RWPE2 (cell line): ENCODE results near the gene PJA1.
A peak's percentile ranks its signal among the peaks of the same experiment; 100 is the strongest.

Experiments
- ATAC-seq: fragments of 200-7000 bp; cut with Tn5 transposase; 3 replicates; pipeline ENCODE4 v1.9.1; 2021; ENCODE audit warnings: low read depth
- DNase-seq: peaks from one replicate; pipeline ENCODE4 v3.0.0-alpha.2; 2020; ENCODE audit warnings: low spot score
- H3K27ac ChIP-seq: fragments of 450-650 bp; 2 replicates; pipeline ENCODE4 v1.5.1; 2017; ENCODE audit warnings: mild to moderate bottlenecking; ENCODE audit not compliant: poor library complexity, severe bottlenecking
- H3K27me3 ChIP-seq: fragments of 250-450 bp; sonication (Bioruptor Pico); 2 replicates; pipeline ENCODE4 v1.5.1; 2021; ENCODE audit warnings: mild to moderate bottlenecking, moderate library complexity; ENCODE audit not compliant: insufficient read depth, poor library complexity, severe bottlenecking
- H3K36me3 ChIP-seq: fragments of 250-450 bp; sonication (Bioruptor Pico); 2 replicates; pipeline ENCODE4 v1.5.1; 2020; ENCODE audit warnings: low read depth, mild to moderate bottlenecking, moderate library complexity
- H3K4me1 ChIP-seq: fragments of 250-450 bp; sonication (Bioruptor Pico); 2 replicates; pipeline ENCODE4 v1.5.1; 2021; ENCODE audit warnings: mild to moderate bottlenecking, moderate library complexity; ENCODE audit not compliant: insufficient read depth, poor library complexity, severe bottlenecking
- H3K4me3 ChIP-seq: fragments of 250-450 bp; sonication (Bioruptor Pico); 2 replicates; pipeline ENCODE4 v1.5.1; 2021; ENCODE audit warnings: mild to moderate bottlenecking, moderate library complexity; ENCODE audit not compliant: severe bottlenecking
- H3K9me3 ChIP-seq: fragments of 250-450 bp; sonication (Bioruptor Pico); 2 replicates; pipeline ENCODE4 v1.5.1; 2021; ENCODE audit warnings: mild to moderate bottlenecking, moderate library complexity; ENCODE audit not compliant: severe bottlenecking
- TF ChIP-seq, protein P1 (sequence below): fragments of 450-650 bp; IDR thresholded peaks from one replicate; pipeline ENCODE4 v1.5.1; 2017; ENCODE audit warnings: mild to moderate bottlenecking, moderate library complexity; ENCODE audit not compliant: poor library complexity, severe bottlenecking

Gene PJA1

DNA sequence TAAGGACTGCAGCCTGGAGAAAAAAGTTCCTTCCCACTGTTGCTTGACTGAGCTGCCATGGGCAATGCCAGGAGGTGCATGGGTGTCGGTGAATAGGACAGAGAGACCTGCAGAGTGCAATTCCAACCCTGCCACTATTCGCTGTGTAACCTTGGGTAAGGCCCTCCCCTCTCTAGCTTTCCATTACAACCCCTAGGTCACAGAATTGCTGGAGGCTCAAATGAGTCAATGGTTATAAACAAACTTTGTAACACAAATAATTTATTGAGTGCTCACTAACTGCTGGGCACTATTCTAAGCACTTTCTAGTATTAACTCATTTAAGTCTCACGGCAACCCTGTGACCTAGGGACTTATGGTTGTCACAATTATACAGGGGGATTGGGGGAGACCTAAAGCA lies 37.8 kb downstream of the PJA1 start:
- DNase-seq: no peak
- Histone ChIP-seq H3K27ac (no peak overlapping the region), H3K4me1 (no peaks in the 10 kb centered on the region), H3K36me3 (no peaks in the 10 kb centered on the region), H3K27me3 (no peaks in the 10 kb centered on the region), H3K9me3 (no peaks in the 10 kb centered on the region), H3K4me3 (no peak overlapping the region)
- no peak for ATAC-seq
- TF ChIP-seq, protein P1, sequence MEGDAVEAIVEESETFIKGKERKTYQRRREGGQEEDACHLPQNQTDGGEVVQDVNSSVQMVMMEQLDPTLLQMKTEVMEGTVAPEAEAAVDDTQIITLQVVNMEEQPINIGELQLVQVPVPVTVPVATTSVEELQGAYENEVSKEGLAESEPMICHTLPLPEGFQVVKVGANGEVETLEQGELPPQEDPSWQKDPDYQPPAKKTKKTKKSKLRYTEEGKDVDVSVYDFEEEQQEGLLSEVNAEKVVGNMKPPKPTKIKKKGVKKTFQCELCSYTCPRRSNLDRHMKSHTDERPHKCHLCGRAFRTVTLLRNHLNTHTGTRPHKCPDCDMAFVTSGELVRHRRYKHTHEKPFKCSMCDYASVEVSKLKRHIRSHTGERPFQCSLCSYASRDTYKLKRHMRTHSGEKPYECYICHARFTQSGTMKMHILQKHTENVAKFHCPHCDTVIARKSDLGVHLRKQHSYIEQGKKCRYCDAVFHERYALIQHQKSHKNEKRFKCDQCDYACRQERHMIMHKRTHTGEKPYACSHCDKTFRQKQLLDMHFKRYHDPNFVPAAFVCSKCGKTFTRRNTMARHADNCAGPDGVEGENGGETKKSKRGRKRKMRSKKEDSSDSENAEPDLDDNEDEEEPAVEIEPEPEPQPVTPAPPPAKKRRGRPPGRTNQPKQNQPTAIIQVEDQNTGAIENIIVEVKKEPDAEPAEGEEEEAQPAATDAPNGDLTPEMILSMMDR: no peak

DNA sequence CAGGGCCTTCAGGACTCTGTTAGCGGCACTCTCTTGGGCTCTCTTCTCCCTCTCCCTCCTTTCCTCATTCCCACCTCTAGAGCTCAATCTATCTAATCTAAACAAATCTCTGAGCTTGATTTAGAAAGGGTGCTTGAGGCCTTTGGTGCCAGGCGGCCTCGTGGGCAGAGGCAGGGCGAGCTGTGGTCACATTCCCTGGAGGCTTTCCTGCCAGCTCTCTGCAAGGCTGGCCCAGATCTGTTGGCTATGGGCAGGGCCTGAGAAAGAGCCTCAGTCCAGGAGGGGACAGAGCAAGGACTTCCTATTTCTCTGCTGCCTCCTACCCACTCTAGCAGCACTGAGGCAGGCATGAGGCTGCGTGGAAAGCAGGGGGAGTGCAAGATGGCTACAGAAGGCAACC lies 38.6 kb downstream of the PJA1 start:
- Histone ChIP-seq H3K4me1 (no peaks in the 10 kb centered on the region), H3K27me3 (no peaks in the 10 kb centered on the region), H3K4me3 (no peak overlapping the region), H3K27ac (no peak overlapping the region), H3K36me3 (no peaks in the 10 kb centered on the region), H3K9me3 (no peaks in the 10 kb centered on the region)
- TF ChIP-seq, protein P1: no peak
- DNase-seq: no peak
- no peak for ATAC-seq

DNA sequence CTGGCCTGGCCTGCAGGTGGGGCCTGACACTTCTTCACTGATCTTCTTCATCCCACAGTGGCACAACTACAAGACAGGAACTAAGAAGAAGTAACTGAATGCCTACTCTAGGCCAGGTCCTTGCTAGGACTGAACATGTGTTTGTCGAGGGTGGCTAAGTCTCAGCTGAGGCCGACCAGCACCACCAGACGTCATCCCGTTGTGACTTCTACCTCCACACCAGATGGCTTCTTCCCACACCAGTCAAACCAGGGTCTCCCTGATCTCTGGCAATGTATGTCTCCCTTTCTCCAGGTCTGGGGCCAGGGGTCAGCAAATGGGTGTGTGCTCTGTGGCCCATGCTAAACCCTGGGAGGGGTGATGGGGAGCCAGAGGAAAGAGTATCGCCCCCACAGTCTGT lies 40.2 kb downstream of the PJA1 start:
- Histone ChIP-seq H3K4me1 (no peaks in the 10 kb centered on the region), H3K4me3 (no peak overlapping the region), H3K9me3 (no peaks in the 10 kb centered on the region), H3K36me3 (no peaks in the 10 kb centered on the region), H3K27ac (no peak overlapping the region), H3K27me3 (no peaks in the 10 kb centered on the region)
- ATAC-seq (no peak), DNase-seq (no peak)
- TF ChIP-seq, protein P1: no peak

DNA sequence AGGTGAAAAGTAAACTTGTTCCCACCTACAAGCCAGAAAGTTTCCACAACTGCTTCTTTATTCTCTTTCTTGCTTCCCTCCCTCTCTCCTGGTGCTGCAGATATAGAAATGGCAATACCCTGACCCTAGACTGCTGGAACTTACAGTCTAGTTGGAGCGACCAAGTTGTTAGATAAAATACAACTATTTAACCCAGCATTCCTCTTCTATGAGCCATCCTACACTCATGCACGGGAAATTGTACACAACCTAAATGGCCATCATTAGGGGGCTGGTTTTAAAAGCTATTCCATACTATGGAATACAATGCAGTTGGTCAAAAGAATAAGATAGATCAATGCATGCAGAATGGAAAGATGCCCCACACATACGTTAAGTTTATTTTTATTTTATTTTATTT lies 41.1 kb downstream of the PJA1 start:
- H3K4me3 ChIP-seq: no peak overlapping the region
- DNase-seq (no peak), ATAC-seq (peak; percentile 58; the same call in 1 of the 3 replicates)
- no peaks in the 10 kb centered on the region for H3K36me3 ChIP-seq
- no peaks in the 10 kb centered on the region for H3K27me3 ChIP-seq
- H3K4me1 ChIP-seq: no peaks in the 10 kb centered on the region
- TF ChIP-seq, protein P1: no peak
- no peak overlapping the region for H3K27ac ChIP-seq
- no peaks in the 10 kb centered on the region for H3K9me3 ChIP-seq

DNA sequence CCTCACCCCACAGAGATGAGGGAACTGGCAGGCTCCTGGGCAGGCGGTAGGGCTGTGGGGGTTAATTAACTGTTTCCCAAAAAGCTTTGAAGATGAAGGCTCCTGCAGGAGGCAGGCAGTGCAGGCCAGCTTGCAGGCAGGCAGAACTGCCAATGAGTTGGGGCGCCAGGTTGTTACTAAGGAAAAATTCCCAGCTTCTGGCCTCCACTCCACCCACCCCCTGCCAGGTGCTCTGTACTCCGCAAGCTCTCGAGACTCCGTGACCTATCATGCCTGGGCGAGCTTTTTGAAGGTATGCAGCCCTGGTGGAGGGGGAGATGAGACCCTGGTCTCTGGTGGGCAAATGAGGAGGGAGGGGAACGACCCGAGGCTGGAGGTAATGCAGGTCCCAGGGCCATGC lies 41.8 kb downstream of the PJA1 start:
- TF ChIP-seq, protein P1: no peak
- H3K27me3 ChIP-seq: no peaks in the 10 kb centered on the region
- no peak for DNase-seq
- no peaks in the 10 kb centered on the region for H3K4me1 ChIP-seq
- no peaks in the 10 kb centered on the region for H3K36me3 ChIP-seq
- no peak overlapping the region for H3K27ac ChIP-seq
- no peak overlapping the region for H3K4me3 ChIP-seq
- H3K9me3 ChIP-seq: no peaks in the 10 kb centered on the region
- no peak for ATAC-seq
